ENCODE data around the gene PLEK2.
A peak's percentile ranks its signal among the peaks of the same experiment; 100 is the strongest.
"Not testable (repeated sequence)": the region's sequence is repeated elsewhere in the genome, so short reads cannot be mapped to it uniquely, and the experiment has no call there.

The PLEK2 gene

DNA sequence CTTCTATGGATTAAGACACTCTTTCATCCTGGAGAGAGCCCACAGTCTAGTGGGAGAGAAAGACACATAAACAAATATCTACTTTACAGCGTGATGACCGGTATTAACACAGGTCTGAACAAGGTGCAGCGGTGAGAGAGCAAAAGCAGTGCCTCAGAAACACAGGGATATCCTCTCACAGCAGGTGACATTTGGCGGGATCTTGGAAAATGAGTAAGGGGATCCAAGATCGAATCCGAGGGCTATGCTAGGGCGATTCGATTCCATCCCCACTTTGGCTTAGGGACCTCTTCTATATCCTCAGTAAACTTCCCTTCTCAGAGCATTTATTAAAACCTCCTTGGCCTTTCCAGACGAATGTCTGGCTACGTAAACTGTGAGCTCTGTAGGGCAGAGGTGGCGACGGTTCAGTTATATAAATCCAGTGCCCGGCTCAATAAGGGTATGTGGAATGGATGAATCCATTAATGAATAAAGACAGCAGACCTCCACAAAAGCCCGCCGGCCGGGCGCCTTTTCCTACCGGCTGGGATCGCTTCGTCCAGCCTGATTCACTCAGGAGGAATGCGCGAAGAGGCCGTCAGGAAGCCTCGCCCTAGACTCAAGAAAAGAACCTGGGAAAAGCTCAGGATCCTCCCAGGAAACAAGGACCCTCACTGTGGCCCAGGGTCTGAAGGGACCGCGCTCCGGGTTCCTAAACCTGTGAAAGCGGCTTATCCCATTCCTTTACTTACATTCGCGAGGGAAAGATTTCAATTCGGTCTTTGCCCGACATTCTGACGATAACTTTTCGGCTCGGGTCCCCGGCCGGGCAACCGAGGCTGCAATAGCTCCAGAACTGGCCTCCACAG lies 52.8 kb downstream of the PLEK2 start:
- DNase-seq (ENCODE audit: low read depth) = peak; percentile 61

DNA sequence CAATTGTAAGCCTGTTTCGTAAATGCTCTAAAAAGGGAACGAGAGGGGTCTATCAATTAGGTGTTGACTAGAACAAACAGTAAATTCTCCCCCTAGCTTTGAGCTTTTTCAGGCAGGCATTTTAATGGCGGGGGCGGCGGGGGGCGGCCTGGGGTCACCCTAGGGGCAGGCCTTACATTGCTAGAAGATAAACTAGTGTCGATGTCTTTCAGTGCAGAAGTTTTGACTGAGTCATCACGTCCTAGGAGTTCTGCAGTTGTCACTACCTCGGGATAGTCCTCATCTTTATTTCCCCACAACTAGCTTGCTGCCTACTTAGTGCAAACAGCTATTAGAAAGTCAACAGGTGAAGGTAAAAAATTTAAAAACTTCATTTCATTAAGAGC lies 54.0 kb downstream of the PLEK2 start:
- no peak for DNase-seq (ENCODE audit: low read depth)

DNA sequence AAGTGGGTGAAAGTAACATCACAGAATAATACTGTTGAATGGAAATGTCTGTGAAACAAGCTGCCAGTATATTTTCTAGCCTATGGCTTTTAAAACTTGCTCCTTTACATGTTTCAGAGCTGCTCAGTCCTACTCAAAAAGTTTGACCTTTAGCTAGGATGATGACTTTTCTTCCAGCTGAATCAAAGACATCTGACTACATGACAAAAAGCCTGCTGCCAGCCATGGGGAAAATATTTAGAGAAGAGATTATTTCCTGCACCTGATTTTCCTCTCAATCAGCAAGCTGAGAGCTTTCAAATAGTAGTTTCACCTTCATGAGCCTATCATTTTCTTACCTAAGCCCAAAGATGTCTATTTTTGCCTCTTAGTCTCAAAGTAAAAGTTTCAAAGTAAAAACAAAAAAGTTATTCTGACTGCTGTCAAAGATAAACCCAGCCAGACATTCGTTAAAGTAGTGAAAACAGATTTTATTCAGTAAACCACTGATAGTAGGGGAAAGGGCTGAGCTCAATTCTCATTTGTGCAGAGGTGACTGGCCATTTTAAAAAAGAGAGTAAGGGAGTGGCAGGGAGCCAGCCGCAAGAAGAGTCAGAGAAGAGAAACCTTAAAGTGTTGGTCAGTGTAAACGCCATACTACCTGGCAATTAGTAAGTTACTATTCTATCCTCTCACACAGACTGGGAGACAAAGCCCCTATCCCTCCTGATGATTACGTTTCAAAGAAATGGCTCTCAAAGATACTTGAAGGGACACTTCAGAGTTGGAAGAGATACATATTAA lies 54.6 kb downstream of the PLEK2 start:
- DNase-seq (ENCODE audit: low read depth) = no peak

DNA sequence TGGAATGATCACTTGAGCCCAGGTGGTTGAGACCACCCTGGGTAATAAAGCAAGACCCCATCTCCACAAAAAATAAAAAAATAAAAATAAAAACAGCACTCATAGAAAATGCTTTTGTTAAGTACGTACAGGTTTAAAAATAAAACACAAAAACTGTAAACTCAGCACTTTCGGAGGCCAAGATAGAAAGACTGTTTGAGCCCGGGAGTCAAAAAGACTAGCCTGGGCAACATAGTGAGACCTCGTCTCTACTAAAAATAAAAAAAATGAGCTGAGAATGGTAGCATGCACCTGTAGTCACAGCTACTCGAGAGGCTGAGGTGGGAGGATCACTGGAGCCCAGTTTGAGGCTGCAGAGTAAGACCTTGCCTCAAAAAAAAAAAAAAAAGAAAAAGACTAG lies 59.9 kb downstream of the PLEK2 start:
- no peak for DNase-seq (ENCODE audit: low read depth)

DNA sequence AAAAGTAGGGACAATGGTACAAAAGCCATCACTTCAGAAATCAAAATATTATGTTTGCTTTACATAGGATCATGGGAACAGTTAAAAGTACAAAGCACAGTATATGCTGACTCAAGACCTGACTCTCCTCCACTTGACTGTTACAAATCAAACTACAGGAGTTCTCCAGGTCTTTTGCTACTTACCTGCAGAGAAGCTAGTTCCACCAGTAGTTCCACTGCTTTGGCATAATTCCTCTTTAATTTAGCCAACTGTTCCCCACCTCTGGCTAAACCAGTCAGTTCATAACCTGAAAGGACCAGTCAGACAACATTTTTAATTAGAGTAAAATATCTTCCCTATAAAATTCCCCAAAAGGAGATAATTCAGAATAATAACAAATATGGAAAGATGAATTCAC lies 66.4 kb downstream of the PLEK2 start:
- DNase-seq (ENCODE audit: low read depth) = no peak

DNA sequence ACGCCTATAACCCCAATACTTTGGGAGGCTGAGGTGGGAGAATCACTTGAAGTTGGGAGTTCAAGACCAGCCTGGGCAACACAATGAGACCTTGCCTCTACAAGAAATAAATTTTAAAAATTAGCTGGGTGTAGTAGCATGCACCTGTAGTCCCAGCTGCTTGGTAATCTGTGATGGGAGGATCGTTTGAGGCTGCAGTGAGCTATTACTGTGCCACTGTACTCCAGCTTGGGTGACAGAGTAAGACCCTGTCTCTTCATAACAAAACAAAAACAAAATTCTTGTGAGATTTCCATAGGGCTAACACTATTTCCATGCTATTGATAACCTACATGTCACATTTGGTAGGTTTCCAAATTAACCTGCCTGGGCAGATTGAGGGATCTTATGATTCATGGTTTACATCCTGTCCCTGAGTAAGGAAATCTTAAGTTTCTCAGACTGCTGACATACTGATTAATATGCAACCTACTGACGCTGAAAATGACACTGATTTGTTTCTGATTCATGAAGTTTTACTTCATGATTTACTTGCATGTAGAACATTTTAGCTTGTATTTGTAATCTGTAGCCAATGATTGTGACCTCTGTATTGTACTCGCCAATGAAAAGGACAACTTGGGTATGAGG lies 68.2 kb downstream of the PLEK2 start:
- DNase-seq (ENCODE audit: low read depth) = no peak

DNA sequence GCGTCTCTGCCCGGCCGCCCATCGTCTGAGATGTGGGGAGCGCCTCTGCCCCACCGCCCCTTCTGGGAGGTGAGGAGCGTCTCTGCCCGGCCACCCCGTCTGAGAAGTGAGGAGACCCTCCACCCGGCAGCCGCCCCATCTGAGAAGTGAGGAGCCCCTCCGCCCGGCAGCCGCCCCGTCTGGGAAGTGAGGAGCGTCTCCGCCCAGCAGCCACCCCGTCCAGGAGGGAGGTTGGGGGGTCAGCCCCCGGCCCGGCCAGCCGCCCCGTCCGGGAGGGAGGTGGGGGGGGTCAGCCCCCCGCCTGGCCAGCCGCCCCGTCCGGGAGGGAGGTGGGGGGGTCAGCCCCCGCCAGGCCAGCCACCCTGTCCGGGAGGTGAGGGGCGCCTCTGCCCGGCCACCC lies 70.7 kb downstream of the PLEK2 start:
- not testable (repeated sequence) for DNase-seq (ENCODE audit: low read depth)

Measured in HS-27A (cell line).